Measurements from ENCODE around the gene SPTLC3. TPM values are rescaled to one million over a fixed set of nuclear protein-coding genes. Genes with fewer than 3 reads are reported as not detected.

SPTLC3 gene
- total and polyA plus RNA-seq, 2 experiments from 2014 or later: 0.52 to 0.66 TPM

DNA sequence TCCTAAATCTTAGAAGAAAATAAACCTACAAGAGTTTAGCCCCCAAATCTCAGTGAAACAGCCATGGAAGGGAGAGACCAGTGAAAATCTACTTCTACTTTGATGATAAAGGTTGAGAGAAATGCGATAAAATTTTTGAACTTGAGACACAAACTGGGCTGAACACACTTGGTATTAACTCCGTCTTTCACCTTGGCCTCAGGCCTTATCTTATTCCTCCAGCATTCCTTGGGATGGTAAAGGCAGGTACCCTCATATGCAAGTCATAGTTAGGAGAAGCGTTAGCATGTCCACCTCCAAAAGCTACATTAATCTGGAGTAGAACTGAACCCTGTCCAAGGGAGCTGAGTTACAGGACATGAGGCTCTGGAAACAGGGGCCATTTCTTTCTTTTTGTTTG lies 1.2 kb upstream of the SPTLC3 start:
- Histone ChIP-seq H3K27ac (ENCODE audit: low read depth) (no peak overlapping the region), H2AFZ (no peak overlapping the region), H3K4me1 (ENCODE audit: insufficient read depth) (peaks cover 10% of the 10 kb centered on the region; the same call in 1 of the 2 replicates), H3K9me2 (ENCODE audit: insufficient read depth) (no peaks in the 10 kb centered on the region), H3K4me3 (no peak overlapping the region), H3K4me2 (no peak overlapping the region), H3F3A (replicated peaks; ENCODE audit: low read depth) (no peaks in the 10 kb centered on the region), H4K20me1 (replicated peaks; ENCODE audit: insufficient read depth) (no peaks in the 10 kb centered on the region), H3K79me2 (replicated peaks; ENCODE audit: insufficient read depth) (no peaks in the 10 kb centered on the region), H3K27me3 (ENCODE audit: insufficient read depth) (no peaks in the 10 kb centered on the region), H3K36me3 (ENCODE audit: insufficient read depth) (no peaks in the 10 kb centered on the region)
- Mint-ChIP-seq H3K36me3 (ENCODE audit: low read depth) (no peaks in the 10 kb centered on the region), H3K27me3 (ENCODE audit: insufficient read depth, low read depth, poor library complexity) (peaks cover 1% of the 10 kb centered on the region), H3K4me3 (no peak overlapping the region), H3K27ac (no peak overlapping the region), H3K4me1 (peaks cover 21% of the 10 kb centered on the region), H3K9me3 (no peaks in the 10 kb centered on the region)
- no peak for DNase-seq (ENCODE audit: low spot score)
- TF ChIP-seq EZH2 (IDR thresholded peaks at IDR 0.05; ENCODE audit: low read depth, unreplicated experiment) (no peak), EZH2phosphoT487 (IDR thresholded peaks at IDR 0.05; ENCODE audit: unreplicated experiment) (no peak), POLR2AphosphoS5 (IDR thresholded peaks at IDR 0.05; ENCODE audit: low read depth) (no peak), JUNB (IDR thresholded peaks at IDR 0.05; ENCODE audit: unreplicated experiment) (no peak), CREB1 (CRISPR knock-in tag; IDR thresholded peaks at IDR 0.05; ENCODE audit: low read depth) (no peak), STAT1 (IDR thresholded peaks at IDR 0.05; ENCODE audit: unreplicated experiment) (no peak), NANOG (IDR thresholded peaks at IDR 0.05; ENCODE audit: borderline replicate concordance) (no peak), ZNF114 (CRISPR knock-in tag; IDR thresholded peaks at IDR 0.05) (no peak), ZNF331 (CRISPR knock-in tag; IDR thresholded peaks at IDR 0.05; ENCODE audit: low read depth) (no peak)
- TF ChIP-seq, protein P1, sequence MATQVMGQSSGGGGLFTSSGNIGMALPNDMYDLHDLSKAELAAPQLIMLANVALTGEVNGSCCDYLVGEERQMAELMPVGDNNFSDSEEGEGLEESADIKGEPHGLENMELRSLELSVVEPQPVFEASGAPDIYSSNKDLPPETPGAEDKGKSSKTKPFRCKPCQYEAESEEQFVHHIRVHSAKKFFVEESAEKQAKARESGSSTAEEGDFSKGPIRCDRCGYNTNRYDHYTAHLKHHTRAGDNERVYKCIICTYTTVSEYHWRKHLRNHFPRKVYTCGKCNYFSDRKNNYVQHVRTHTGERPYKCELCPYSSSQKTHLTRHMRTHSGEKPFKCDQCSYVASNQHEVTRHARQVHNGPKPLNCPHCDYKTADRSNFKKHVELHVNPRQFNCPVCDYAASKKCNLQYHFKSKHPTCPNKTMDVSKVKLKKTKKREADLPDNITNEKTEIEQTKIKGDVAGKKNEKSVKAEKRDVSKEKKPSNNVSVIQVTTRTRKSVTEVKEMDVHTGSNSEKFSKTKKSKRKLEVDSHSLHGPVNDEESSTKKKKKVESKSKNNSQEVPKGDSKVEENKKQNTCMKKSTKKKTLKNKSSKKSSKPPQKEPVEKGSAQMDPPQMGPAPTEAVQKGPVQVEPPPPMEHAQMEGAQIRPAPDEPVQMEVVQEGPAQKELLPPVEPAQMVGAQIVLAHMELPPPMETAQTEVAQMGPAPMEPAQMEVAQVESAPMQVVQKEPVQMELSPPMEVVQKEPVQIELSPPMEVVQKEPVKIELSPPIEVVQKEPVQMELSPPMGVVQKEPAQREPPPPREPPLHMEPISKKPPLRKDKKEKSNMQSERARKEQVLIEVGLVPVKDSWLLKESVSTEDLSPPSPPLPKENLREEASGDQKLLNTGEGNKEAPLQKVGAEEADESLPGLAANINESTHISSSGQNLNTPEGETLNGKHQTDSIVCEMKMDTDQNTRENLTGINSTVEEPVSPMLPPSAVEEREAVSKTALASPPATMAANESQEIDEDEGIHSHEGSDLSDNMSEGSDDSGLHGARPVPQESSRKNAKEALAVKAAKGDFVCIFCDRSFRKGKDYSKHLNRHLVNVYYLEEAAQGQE (IDR thresholded peaks at IDR 0.05; ENCODE audit: unreplicated experiment): no peak
- TF ChIP-seq, protein P2, sequence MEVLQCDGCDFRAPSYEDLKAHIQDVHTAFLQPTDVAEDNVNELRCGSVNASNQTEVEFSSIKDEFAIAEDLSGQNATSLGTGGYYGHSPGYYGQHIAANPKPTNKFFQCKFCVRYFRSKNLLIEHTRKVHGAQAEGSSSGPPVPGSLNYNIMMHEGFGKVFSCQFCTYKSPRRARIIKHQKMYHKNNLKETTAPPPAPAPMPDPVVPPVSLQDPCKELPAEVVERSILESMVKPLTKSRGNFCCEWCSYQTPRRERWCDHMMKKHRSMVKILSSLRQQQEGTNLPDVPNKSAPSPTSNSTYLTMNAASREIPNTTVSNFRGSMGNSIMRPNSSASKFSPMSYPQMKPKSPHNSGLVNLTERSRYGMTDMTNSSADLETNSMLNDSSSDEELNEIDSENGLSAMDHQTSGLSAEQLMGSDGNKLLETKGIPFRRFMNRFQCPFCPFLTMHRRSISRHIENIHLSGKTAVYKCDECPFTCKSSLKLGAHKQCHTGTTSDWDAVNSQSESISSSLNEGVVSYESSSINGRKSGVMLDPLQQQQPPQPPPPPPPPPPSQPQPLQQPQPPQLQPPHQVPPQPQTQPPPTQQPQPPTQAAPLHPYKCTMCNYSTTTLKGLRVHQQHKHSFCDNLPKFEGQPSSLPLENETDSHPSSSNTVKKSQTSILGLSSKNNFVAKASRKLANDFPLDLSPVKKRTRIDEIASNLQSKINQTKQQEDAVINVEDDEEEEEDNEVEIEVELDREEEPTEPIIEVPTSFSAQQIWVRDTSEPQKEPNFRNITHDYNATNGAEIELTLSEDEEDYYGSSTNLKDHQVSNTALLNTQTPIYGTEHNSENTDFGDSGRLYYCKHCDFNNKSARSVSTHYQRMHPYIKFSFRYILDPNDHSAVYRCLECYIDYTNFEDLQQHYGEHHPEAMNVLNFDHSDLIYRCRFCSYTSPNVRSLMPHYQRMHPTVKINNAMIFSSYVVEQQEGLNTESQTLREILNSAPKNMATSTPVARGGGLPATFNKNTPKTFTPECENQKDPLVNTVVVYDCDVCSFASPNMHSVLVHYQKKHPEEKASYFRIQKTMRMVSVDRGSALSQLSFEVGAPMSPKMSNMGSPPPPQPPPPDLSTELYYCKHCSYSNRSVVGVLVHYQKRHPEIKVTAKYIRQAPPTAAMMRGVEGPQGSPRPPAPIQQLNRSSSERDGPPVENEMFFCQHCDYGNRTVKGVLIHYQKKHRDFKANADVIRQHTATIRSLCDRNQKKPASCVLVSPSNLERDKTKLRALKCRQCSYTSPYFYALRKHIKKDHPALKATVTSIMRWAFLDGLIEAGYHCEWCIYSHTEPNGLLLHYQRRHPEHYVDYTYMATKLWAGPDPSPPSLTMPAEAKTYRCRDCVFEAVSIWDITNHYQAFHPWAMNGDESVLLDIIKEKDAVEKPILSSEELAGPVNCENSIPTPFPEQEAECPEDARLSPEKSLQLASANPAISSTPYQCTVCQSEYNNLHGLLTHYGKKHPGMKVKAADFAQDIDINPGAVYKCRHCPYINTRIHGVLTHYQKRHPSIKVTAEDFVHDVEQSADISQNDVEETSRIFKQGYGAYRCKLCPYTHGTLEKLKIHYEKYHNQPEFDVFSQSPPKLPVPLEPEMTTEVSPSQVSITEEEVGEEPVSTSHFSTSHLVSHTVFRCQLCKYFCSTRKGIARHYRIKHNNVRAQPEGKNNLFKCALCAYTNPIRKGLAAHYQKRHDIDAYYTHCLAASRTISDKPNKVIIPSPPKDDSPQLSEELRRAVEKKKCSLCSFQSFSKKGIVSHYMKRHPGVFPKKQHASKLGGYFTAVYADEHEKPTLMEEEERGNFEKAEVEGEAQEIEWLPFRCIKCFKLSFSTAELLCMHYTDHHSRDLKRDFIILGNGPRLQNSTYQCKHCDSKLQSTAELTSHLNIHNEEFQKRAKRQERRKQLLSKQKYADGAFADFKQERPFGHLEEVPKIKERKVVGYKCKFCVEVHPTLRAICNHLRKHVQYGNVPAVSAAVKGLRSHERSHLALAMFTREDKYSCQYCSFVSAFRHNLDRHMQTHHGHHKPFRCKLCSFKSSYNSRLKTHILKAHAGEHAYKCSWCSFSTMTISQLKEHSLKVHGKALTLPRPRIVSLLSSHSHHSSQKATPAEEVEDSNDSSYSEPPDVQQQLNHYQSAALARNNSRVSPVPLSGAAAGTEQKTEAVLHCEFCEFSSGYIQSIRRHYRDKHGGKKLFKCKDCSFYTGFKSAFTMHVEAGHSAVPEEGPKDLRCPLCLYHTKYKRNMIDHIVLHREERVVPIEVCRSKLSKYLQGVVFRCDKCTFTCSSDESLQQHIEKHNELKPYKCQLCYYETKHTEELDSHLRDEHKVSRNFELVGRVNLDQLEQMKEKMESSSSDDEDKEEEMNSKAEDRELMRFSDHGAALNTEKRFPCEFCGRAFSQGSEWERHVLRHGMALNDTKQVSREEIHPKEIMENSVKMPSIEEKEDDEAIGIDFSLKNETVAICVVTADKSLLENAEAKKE (CRISPR knock-in tag; IDR thresholded peaks at IDR 0.05): no peak
- TF ChIP-seq, protein P3, sequence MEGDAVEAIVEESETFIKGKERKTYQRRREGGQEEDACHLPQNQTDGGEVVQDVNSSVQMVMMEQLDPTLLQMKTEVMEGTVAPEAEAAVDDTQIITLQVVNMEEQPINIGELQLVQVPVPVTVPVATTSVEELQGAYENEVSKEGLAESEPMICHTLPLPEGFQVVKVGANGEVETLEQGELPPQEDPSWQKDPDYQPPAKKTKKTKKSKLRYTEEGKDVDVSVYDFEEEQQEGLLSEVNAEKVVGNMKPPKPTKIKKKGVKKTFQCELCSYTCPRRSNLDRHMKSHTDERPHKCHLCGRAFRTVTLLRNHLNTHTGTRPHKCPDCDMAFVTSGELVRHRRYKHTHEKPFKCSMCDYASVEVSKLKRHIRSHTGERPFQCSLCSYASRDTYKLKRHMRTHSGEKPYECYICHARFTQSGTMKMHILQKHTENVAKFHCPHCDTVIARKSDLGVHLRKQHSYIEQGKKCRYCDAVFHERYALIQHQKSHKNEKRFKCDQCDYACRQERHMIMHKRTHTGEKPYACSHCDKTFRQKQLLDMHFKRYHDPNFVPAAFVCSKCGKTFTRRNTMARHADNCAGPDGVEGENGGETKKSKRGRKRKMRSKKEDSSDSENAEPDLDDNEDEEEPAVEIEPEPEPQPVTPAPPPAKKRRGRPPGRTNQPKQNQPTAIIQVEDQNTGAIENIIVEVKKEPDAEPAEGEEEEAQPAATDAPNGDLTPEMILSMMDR (conservative IDR thresholded peaks at IDR 0.05; ENCODE audit: low read depth in 2 of 2): no peak
- TF ChIP-seq, protein P4, sequence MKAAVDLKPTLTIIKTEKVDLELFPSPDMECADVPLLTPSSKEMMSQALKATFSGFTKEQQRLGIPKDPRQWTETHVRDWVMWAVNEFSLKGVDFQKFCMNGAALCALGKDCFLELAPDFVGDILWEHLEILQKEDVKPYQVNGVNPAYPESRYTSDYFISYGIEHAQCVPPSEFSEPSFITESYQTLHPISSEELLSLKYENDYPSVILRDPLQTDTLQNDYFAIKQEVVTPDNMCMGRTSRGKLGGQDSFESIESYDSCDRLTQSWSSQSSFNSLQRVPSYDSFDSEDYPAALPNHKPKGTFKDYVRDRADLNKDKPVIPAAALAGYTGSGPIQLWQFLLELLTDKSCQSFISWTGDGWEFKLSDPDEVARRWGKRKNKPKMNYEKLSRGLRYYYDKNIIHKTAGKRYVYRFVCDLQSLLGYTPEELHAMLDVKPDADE (IDR thresholded peaks at IDR 0.05): no peak
- no peak for ATAC-seq
